SK-N-SH (cell line): ENCODE data around the gene GRIA1. TPM values are rescaled to one million over a fixed set of nuclear protein-coding genes. Genes with fewer than 3 reads are reported as not detected.

Experiments
- CTCF ChIA-PET: fragments of 300-600, 350-600 bp; formaldehyde crosslinking; extraction: SDS; loops from one replicate; lab custom pipeline; 2021; lab: Yijun Ruan, JAX
- POLR2A ChIA-PET: fragments of 350-600 bp; sonication (Branson Sonifier 250); formaldehyde crosslinking; extraction: SDS; loops from one replicate; lab custom pipeline; 2020; ENCODE audit warnings: antibody characterized with exemption, inconsistent platforms; lab: Yijun Ruan, JAX
- DNase-seq: peaks from one replicate; pipeline ENCODE4 v3.0.0; 2012
- H2AFZ ChIP-seq: fragments of 200-600 bp; sonication (generic); 2 replicates; pipeline ENCODE4 v1.8.1; 2016; ENCODE audit warnings: antibody characterized with exemption, mild to moderate bottlenecking, low read depth
- H3F3A ChIP-seq: fragments of 200-600 bp; sonication (generic); replicated peaks from 2 replicates; pipeline ENCODE3; 2016; ENCODE audit warnings: antibody characterized with exemption, mild to moderate bottlenecking; ENCODE audit not compliant: insufficient read depth
- H3K27ac ChIP-seq, 2 experiments: fragments of 200-500 bp in 1 of 2; fragments of 200-600 bp in 1 of 2; sonication (Bioruptor generic) in 1 of 2; sonication (generic), shearing (Covaris generic) in 1 of 2; 2 replicates each; pipeline versions ENCODE4 v1.5.1 to v1.6.1; 2014 to 2016; ENCODE audit warnings: low read depth in 2 of 2, inconsistent platforms in 1 of 2, low read length in 1 of 2, mild to moderate bottlenecking in 1 of 2, mixed read lengths in 1 of 2
- H3K27me3 ChIP-seq: fragments of 200-600 bp; sonication (generic), shearing (Covaris generic); 2 replicates; pipeline ENCODE4 v1.6.1; 2016; ENCODE audit warnings: mixed run types; ENCODE audit not compliant: insufficient read depth
- H3K36me3 ChIP-seq, 2 experiments: fragments of 200-500 bp in 1 of 2; fragments of 200-600 bp in 1 of 2; sonication (Bioruptor generic) in 1 of 2; sonication (generic) in 1 of 2; replicated peaks in 1 of 2; 2 replicates each; pipeline versions ENCODE3 to v1.5.1; 2014 to 2016; ENCODE audit warnings: low read length in 1 of 2, mild to moderate bottlenecking in 1 of 2; ENCODE audit not compliant: insufficient read depth in 2 of 2, control insufficient read depth in 1 of 2
- H3K4me1 ChIP-seq, 2 experiments: fragments of 200-500 bp in 1 of 2; fragments of 200-600 bp in 1 of 2; sonication (Bioruptor generic) in 1 of 2; sonication (generic), shearing (Covaris generic) in 1 of 2; 2 replicates each; pipeline versions ENCODE4 v1.5.1 to v1.6.1; 2014 to 2016; ENCODE audit warnings: low read depth in 1 of 2, low read length in 1 of 2, mixed run types in 1 of 2; ENCODE audit not compliant: insufficient read depth in 2 of 2, control insufficient read depth in 1 of 2
- H3K4me2 ChIP-seq: fragments of 200-600 bp; sonication (generic), shearing (Covaris generic); 2 replicates; pipeline ENCODE4 v1.6.1; 2017; ENCODE audit warnings: mixed run types
- H3K4me3 ChIP-seq, 2 experiments: fragments of 200-500 bp in 1 of 2; fragments of 200-600 bp in 1 of 2; sonication (Bioruptor generic) in 1 of 2; sonication (generic), shearing (Covaris generic) in 1 of 2; 2 replicates each; pipeline versions ENCODE4 v1.5.1 to v1.8.1; 2014 to 2016; ENCODE audit warnings: low read depth in 2 of 2, inconsistent platforms in 1 of 2, low read length in 1 of 2, mild to moderate bottlenecking in 1 of 2, mixed read lengths in 1 of 2, moderate library complexity in 1 of 2
- H3K79me2 ChIP-seq: fragments of 200-600 bp; sonication (generic); 2 replicates; pipeline ENCODE4 v1.8.1; 2017; ENCODE audit warnings: mild to moderate bottlenecking; ENCODE audit not compliant: insufficient read depth
- H3K9ac ChIP-seq: fragments of 200-600 bp; sonication (generic); 2 replicates; pipeline ENCODE4 v1.6.1; 2017; ENCODE audit warnings: mixed run types
- H3K9me2 ChIP-seq: fragments of 200-600 bp; sonication (generic); 2 replicates; pipeline ENCODE4 v1.6.1; 2017; ENCODE audit warnings: mixed run types
- H3K9me3 ChIP-seq: fragments of 200-600 bp; sonication (generic); 2 replicates; pipeline ENCODE4 v1.6.1; 2017; ENCODE audit warnings: mixed run types, mild to moderate bottlenecking, moderate library complexity
- H4K20me1 ChIP-seq: fragments of 200-600 bp; sonication (generic); 2 replicates; pipeline ENCODE4 v1.6.1; 2017; ENCODE audit warnings: mild to moderate bottlenecking, mixed run types; ENCODE audit not compliant: insufficient read depth
- CHD2 ChIP-seq: fragments of 150-350 bp; IDR thresholded peaks from 2 replicates; pipeline ENCODE4 v1.6.1; 2018; ENCODE audit warnings: low read length; ENCODE audit not compliant: partially characterized antibody
- ELF1 ChIP-seq: IDR thresholded peaks from 2 replicates; pipeline ENCODE4 v1.4.0; 2012
- EP300 ChIP-seq, 2 experiments: IDR thresholded peaks; 2 replicates each; pipeline versions ENCODE4 v1.4.0 to v1.6.1; 2012; ENCODE audit warnings: borderline replicate concordance in 1 of 2, low read depth in 1 of 2, low read length in 1 of 2
- EZH2phosphoT487 ChIP-seq: fragments of 200-600 bp; sonication (generic); IDR thresholded peaks from 2 replicates; pipeline ENCODE4 v1.6.1; 2017; ENCODE audit warnings: low read depth, mixed run types, mild to moderate bottlenecking, antibody characterized with exemption, moderate library complexity, borderline replicate concordance
- FOXJ3 ChIP-seq: sonication (generic); formaldehyde crosslinking; IDR thresholded peaks from 2 replicates; pipeline ENCODE4 v1.5.1; 2020; ENCODE audit warnings: mild to moderate bottlenecking, missing genetic modification reagents
- FOXM1 ChIP-seq: IDR thresholded peaks from 2 replicates; pipeline ENCODE4 v1.4.0; 2012; ENCODE audit warnings: low read depth, mild to moderate bottlenecking
- GABPA ChIP-seq: IDR thresholded peaks from 2 replicates; pipeline ENCODE4 v1.4.0; 2012; ENCODE audit warnings: low read depth, mild to moderate bottlenecking
- GATA2 ChIP-seq: sonication (generic); formaldehyde crosslinking; IDR thresholded peaks from 2 replicates; pipeline ENCODE4 v1.5.0; 2020; ENCODE audit warnings: mild to moderate bottlenecking, missing genetic modification reagents
- MEF2A ChIP-seq: IDR thresholded peaks from 2 replicates; pipeline ENCODE4 v1.4.0; 2012; ENCODE audit warnings: low read depth, borderline replicate concordance
- MXI1 ChIP-seq: IDR thresholded peaks from 2 replicates; pipeline ENCODE4 v1.6.1; 2012; ENCODE audit warnings: mild to moderate bottlenecking, low read depth, low read length, improper control_type of control experiment
- PBX3 ChIP-seq: IDR thresholded peaks from 2 replicates; pipeline ENCODE4; 2012
- POLR2AphosphoS5 ChIP-seq: IDR thresholded peaks from 2 replicates; pipeline ENCODE4 v1.6.1; 2012; ENCODE audit warnings: low read depth, low read length
- RAD21 ChIP-seq: IDR thresholded peaks from 2 replicates; pipeline ENCODE4 v1.6.1; 2012; ENCODE audit warnings: mild to moderate bottlenecking, low read length
- RCOR1 ChIP-seq: fragments of 150-350 bp; IDR thresholded peaks from 2 replicates; pipeline ENCODE4 v1.6.1; 2017; ENCODE audit warnings: antibody characterized with exemption, low read length
- SMC3 ChIP-seq: IDR thresholded peaks from 2 replicates; pipeline ENCODE4 v1.6.1; 2012; ENCODE audit warnings: low read depth, low read length, improper control_type of control experiment
- TCF12 ChIP-seq: IDR thresholded peaks from 2 replicates; pipeline ENCODE4 v1.4.0; 2012
- TEAD4 ChIP-seq: IDR thresholded peaks from 2 replicates; pipeline ENCODE4 v1.4.0; 2012; ENCODE audit warnings: mild to moderate bottlenecking, borderline replicate concordance; ENCODE audit not compliant: insufficient read depth
- USF1 ChIP-seq: IDR thresholded peaks from 2 replicates; pipeline ENCODE4 v1.4.0; 2012; ENCODE audit warnings: low read depth, borderline replicate concordance
- ZBTB33 ChIP-seq: IDR thresholded peaks from 2 replicates; pipeline ENCODE4 v1.4.0; 2012; ENCODE audit warnings: low read depth, borderline replicate concordance
- WGBS: methylation state at CpG from one replicate; pipeline ENCODE4 v1.1.6; 2017; ENCODE audit warnings: low lambda C conversion rate; 5-methylcytosine and 5-hydroxymethylcytosine counted together
- polyA plus RNA-seq, 3 experiments: library from polyadenylated mRNA; depleted of rRNA; stranded (reverse); fragments of >200 nt; gene quantifications; 2 replicates each; pipeline ENCODE4 v1.2.3, GENCODE V29; 2012

GRIA1 gene
- polyA plus RNA-seq, 1 of the 3 experiments (the other 2 are of a cell fraction): 0.35 TPM

- no peaks in the 10 kb centered on the region for H3K36me3 ChIP-seq
- H3K9me3 ChIP-seq: no peaks in the 10 kb centered on the region
- no peaks in the 10 kb centered on the region for H4K20me1 ChIP-seq
- peak overlapping the region in 1 of 2 experiments; percentile 94; a peak in 2 of 4 replicates for H3K27ac ChIP-seq
- TF ChIP-seq USF1 (no peak), FOXM1 (no peak), EP300 (IDR thresholded peaks at IDR 0.05; ENCODE audit: borderline replicate concordance in 1 of 2, low read depth in 1 of 2, low read length in 1 of 2) (peak in 1 of 2 experiments; percentile 59; a peak in 1 of 4 replicates), MXI1 (peak; percentile 23; the same call in 1 of the 2 replicates), TEAD4 (no peak), FOXJ3 (CRISPR knock-in tag) (peak; percentile 78; the same call in 1 of the 2 replicates), TCF12 (0 out of 2 replicates have a peak, but pooled peaks have one; percentile 9), GABPA (no peak), MEF2A (no peak), RAD21 (peak; percentile 45), CHD2 (peak; percentile 64), RCOR1 (no peak), SMC3 (no peak), PBX3 (peak; percentile 17; the same call in 1 of the 2 replicates), GATA2 (CRISPR knock-in tag) (peak; percentile 66)
- H3K4me1 ChIP-seq: peaks cover 0 to 35% of the 10 kb centered on the region in 2 experiments; a peak in 2 of 4 replicates
- no peaks in the 10 kb centered on the region for H3K79me2 ChIP-seq
- no peak overlapping the region for H2AFZ ChIP-seq
- no peaks in the 10 kb centered on the region for H3K9me2 ChIP-seq
- H3F3A ChIP-seq: no peaks in the 10 kb centered on the region
- ChIA-PET CTCF (no interaction called here), POLR2A (interaction anchor here (0.6 to 1.2 kb wide), 2 partner anchors 28 to 127 kb away, joined by 3 read pairs; no protein-coding TSS in a partner anchor)
- H3K9ac ChIP-seq: no peak overlapping the region
- H3K4me2 ChIP-seq: no peak overlapping the region
- no peaks in the 10 kb centered on the region for H3K27me3 ChIP-seq
- peak; percentile 73 for DNase-seq
- 52% methylated on average over 5 of the region's 5 CpGs for WGBS
- H3K4me3 ChIP-seq: no peak overlapping the region
Measured at GRCh38 chr5:153777681-153778581, 287.5 kb downstream of the GRIA1 start.

GRCh38 chr5:153779836-153780235 lies 289.4 kb downstream of the GRIA1 start:
- Histone ChIP-seq H3K9ac (no peak overlapping the region), H3K27me3 (no peaks in the 10 kb centered on the region), H3F3A (no peaks in the 10 kb centered on the region), H3K36me3 (no peaks in the 10 kb centered on the region), H3K79me2 (no peaks in the 10 kb centered on the region), H3K4me1 (peaks cover 0 to 40% of the 10 kb centered on the region in 2 experiments; a peak in 2 of 4 replicates), H3K9me2 (no peaks in the 10 kb centered on the region), H3K27ac (no peak overlapping the region; a peak in 1 of 4 replicates), H2AFZ (no peak overlapping the region), H4K20me1 (no peaks in the 10 kb centered on the region), H3K4me3 (no peak overlapping the region), H3K4me2 (no peak overlapping the region), H3K9me3 (no peaks in the 10 kb centered on the region)
- ChIA-PET CTCF (interaction anchor here (1.1 to 1.3 kb wide), 2 partner anchors 10 to 15 kb away, joined by 3 to 5 read pairs; no protein-coding TSS in a partner anchor), POLR2A (no interaction called here)
- DNase-seq: no peak
- 69% methylated on average over 2 of the region's 2 CpGs for WGBS
- no peak for TF ChIP-seq ZBTB33
- TF ChIP-seq ELF1: no peak
- no peak for TF ChIP-seq FOXJ3 (CRISPR knock-in tag)
- TF ChIP-seq MXI1: no peak
- TF ChIP-seq PBX3: no peak
- TF ChIP-seq EZH2phosphoT487: no peak
- TF ChIP-seq MEF2A: no peak
- no peak for TF ChIP-seq POLR2AphosphoS5
